ENCODE results near the gene PKDCC. TPM values are rescaled to one million over a fixed set of nuclear protein-coding genes. Genes with fewer than 3 reads are reported as not detected.
A peak's percentile ranks its signal among the peaks of the same experiment; 100 is the strongest.

Gene PKDCC
- total RNA-seq, 4 donors from 2014 or later, result 155 to 328 (median 200) TPM

DNA sequence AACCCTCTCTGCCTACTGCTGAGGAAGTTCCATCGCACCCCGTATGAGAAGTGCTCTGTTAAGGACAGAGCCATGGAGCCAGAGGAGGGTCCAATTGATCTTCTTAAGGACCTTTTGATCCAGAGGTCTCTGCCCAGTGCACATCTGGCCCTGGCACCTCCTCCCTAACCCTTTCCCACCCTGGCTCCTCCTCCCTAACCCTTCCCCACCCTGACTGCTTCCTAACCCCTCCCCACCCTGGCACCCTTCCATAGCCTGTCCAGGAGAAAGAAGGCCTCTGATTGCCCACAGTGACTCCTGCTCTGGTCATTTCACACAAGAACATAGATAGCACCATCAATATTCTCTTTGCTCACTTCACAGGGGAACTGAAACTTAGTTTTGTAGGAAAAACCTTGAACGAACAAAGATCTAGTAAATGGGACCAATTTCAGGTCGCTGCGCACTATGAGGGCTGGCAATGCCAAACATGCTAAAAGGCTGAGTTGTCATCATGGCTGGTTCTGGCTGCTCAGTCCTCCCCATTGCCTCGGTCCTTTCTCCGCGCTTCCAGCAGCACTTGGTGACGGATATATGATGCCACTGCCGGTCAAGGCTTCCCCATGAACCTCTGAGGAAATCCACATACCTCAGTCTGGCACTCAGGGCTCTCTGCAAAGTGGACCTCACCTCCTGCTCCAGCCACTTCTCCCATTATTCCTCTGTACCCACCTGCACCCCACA is 49.2 kb downstream of the PKDCC start:
- WGBS, 2 donors, result 69 to 82% methylated on average over 10 of the region's 10 CpGs

DNA sequence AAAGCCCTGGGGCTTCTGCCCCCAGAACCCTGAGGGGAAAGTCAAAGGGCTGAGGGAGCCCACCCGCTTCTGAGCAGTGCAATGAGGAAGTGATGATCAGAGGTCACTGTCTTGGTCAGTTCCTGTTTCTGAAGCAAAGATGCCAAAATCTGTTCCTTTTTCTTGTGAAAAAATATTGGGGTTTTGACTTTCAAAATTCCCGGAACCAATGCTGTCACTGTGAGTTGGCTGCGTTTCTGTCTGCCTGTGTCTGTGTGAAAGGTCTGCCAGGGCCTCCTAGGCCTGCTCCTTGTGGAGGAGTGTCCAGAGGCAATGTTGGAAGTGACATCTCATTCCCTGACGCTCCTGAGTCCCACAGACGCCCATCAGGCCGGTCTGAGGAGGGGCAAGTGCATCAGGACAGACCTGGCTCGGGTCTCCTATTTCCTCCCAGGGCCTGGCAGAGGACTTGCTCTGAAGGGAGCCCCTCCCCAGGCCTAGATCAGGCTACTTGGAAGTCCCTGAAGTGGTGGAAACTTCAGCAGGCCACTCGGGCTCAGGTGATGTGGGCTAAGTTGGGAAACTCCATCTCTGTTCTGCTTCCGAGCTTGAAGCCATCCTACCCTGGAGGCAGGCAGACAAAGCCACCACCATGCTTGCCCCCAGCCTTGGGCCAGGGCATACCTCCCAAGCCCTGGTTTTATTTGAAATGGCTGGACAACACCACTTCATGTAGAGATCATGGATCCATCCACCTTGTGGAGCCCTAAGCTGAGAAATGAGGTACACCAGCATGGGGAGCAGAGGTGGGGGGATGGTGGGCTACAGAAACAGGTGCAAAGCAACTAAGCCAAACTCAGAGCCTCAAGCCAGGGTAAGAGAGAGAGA is 51.0 kb downstream of the PKDCC start:
- H3K4me3 ChIP-seq, result no peak overlapping the region
- TF ChIP-seq POLR2A (IDR thresholded peaks at IDR 0.05), result no peak
- TF ChIP-seq EP300 (IDR thresholded peaks at IDR 0.05), result peak; percentile 18 to 51
- no peaks in the 10 kb centered on the region for H3K36me3 ChIP-seq
- H3K4me1 ChIP-seq, result peaks cover 0 to 61% (median 26%) of the 10 kb centered on the region in 4 donors
- no peaks in the 10 kb centered on the region for H3K27me3 ChIP-seq
- DNase-seq (ENCODE audit: low spot score in 2 of 2), result no peak
- peaks cover 0 to 6% (median 0%) of the 10 kb centered on the region in 4 donors for H3K9me3 ChIP-seq
- 40 to 44% methylated on average over 6 to 8 of the region's 9 CpGs for WGBS, 2 donors
- H3K27ac ChIP-seq, result peak overlapping the region; percentile 12 to 84 (median 62)

More for the DNA sequence above, 49.2 kb downstream of the PKDCC start:
- TF ChIP-seq POLR2A (IDR thresholded peaks at IDR 0.05), result no peak
- TF ChIP-seq EP300 (IDR thresholded peaks at IDR 0.05), result no peak
- TF ChIP-seq, protein P1, sequence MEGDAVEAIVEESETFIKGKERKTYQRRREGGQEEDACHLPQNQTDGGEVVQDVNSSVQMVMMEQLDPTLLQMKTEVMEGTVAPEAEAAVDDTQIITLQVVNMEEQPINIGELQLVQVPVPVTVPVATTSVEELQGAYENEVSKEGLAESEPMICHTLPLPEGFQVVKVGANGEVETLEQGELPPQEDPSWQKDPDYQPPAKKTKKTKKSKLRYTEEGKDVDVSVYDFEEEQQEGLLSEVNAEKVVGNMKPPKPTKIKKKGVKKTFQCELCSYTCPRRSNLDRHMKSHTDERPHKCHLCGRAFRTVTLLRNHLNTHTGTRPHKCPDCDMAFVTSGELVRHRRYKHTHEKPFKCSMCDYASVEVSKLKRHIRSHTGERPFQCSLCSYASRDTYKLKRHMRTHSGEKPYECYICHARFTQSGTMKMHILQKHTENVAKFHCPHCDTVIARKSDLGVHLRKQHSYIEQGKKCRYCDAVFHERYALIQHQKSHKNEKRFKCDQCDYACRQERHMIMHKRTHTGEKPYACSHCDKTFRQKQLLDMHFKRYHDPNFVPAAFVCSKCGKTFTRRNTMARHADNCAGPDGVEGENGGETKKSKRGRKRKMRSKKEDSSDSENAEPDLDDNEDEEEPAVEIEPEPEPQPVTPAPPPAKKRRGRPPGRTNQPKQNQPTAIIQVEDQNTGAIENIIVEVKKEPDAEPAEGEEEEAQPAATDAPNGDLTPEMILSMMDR (IDR thresholded peaks at IDR 0.05), result no peak
- peaks cover 0 to 6% (median 0%) of the 10 kb centered on the region in 4 donors for H3K9me3 ChIP-seq
- no peaks in the 10 kb centered on the region for H3K27me3 ChIP-seq
- H3K27ac ChIP-seq, result peak overlapping the region in 1 of 4 donors; percentile 52
- DNase-seq (ENCODE audit: low spot score in 2 of 2), result no peak
- peaks cover 0 to 58% (median 16%) of the 10 kb centered on the region in 4 donors for H3K4me1 ChIP-seq
- no peak overlapping the region for H3K4me3 ChIP-seq
- H3K36me3 ChIP-seq, result no peaks in the 10 kb centered on the region

DNA sequence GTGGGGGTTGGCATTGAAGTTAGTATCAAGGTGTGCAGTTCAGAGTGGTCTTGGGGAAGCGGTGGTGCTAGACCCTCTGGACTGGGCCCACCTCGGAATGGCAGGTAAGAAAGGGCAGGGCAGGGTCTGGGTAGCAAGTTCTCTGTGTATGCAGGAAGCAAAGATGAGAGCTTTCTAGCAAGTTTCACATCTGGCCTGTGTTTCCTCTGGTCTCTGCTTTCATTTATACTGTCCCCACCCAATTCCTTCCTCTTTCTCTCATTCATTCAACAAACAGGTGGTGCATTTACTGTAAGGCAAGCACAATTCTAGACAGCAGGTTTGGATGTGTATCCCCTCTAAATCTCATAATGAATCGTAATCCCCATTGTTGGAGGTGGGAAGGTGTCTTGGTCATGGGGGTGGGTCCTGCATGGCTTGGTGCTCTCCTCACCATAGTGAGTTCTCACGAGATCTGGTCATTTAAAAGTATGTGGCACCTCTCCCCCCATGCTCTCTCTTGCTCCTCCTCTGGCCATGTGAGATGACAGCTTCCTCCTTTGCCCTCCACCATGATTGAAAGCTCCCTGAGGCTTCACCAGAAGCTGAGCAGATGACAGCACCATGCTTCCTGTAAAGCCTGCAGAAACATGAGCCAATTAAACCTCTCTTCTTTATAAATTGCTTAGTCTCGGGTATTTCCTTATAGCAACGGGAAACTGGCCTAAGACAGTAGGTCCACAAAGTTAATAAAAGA is 51.8 kb downstream of the PKDCC start:
- peaks cover 0 to 61% (median 30%) of the 10 kb centered on the region in 4 donors for H3K4me1 ChIP-seq
- no peaks in the 10 kb centered on the region for H3K27me3 ChIP-seq
- DNase-seq (ENCODE audit: low spot score in 2 of 2), result no peak
- no peaks in the 10 kb centered on the region for H3K36me3 ChIP-seq
- peak overlapping the region in 2 of 4 donors; percentile 45 to 89 for H3K27ac ChIP-seq
- TF ChIP-seq EP300 (IDR thresholded peaks at IDR 0.05) (no peak), POLR2A (IDR thresholded peaks at IDR 0.05) (no peak)
- TF ChIP-seq, protein P1 (IDR thresholded peaks at IDR 0.05), result no peak
- H3K4me3 ChIP-seq, result no peak overlapping the region
- WGBS, 2 donors, result 91% methylated on average over 6 of the region's 6 CpGs
- peaks cover 0 to 6% (median 0%) of the 10 kb centered on the region in 4 donors for H3K9me3 ChIP-seq

DNA sequence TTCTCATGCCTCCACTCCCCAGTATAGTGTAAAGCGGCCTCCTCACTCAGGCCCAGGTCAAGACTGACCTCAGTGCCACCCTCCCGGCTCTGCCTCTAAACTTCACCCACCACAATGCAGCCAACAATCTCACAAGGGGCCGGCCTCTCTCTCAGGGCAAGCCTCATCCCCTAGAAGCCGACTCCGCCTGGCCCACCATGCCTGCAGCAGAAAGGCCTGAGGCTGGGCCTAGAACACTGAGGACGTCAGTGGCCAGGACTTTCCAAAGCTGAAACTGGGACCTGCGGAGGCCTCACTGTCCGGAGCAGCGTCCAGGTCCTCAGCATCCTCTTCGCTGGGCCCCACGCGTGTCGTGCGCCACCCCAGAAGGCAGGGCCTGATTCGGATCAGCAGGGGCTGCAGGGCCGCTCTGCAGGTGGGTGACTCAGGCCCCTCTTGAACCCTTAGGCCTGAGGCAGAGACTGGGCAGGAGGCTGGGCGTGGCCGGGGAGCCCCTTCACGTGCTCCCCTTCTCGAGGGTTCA is 52.9 kb downstream of the PKDCC start:
- WGBS, 2 donors, result 93 to 94% methylated on average over 15 to 18 of the region's 20 CpGs
- Histone ChIP-seq H3K4me3 (peak overlapping the region; percentile 41 to 55 (median 48)), H3K36me3 (no peaks in the 10 kb centered on the region), H3K9me3 (peaks cover 0 to 6% (median 0%) of the 10 kb centered on the region in 4 donors), H3K27me3 (no peaks in the 10 kb centered on the region), H3K4me1 (peaks cover 0 to 65% (median 37%) of the 10 kb centered on the region in 4 donors), H3K27ac (peak overlapping the region; percentile 65 to 89 (median 83))
- no peak for DNase-seq (ENCODE audit: low spot score in 2 of 2)
- TF ChIP-seq, protein P1 (IDR thresholded peaks at IDR 0.05), result no peak
- no peak for TF ChIP-seq POLR2A (IDR thresholded peaks at IDR 0.05)
- TF ChIP-seq EP300 (IDR thresholded peaks at IDR 0.05), result no peak

All from tibial nerve (tissue), 4 donors.